GF-D8 (cell line): ENCODE results near the gene CNTNAP5.

Experiments used
- DNase-seq: peaks from one replicate; lab custom pipeline; 2025; lab: John Stamatoyannopoulos, UW

The CNTNAP5 gene

DNA sequence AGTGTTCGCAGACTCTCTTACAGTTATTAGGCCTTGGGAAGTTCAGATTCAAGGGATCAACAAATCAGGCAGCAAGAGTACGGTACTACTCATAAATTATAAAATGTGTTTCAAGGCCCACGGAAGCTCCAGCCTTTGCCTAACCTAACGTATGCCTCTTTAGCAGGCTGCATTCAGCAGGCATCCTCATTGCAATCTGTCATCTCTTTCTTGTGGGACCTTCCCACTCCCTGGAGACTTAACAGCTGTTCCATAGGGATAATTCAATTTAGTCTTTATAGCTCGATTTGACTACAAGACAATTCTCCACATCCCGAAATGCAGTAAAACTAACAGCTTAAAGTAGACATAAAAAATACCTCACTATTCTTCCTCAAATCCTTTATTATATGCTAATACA lies 453.7 kb downstream of the CNTNAP5 start:
- DNase-seq: no peak

DNA sequence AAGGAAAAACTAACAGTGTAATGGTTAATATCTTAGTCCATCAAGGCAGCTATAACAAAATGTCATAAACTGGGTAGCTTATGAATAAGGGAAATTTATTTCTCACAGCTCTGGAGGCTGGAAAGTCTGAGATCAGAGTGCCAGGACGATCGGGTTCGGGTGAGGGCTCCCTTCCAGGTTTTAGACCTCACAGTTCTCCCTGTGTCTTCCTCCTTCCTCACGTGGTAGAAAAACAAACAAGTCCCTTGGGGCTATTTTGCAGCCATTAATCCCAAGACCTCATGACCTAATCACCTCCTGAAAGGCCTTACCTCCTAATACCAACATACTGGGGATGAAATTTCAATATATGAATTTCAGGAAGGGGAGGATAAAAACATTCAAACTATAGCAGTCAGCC lies 455.9 kb downstream of the CNTNAP5 start:
- no peak for DNase-seq

GRCh38 chr2:124482044-124482443 lies 457.0 kb downstream of the CNTNAP5 start:
- no peak for DNase-seq

- DNase-seq: no peak
Measured at GRCh38 chr2:124482551-124482950, 457.5 kb downstream of the CNTNAP5 start.

DNA sequence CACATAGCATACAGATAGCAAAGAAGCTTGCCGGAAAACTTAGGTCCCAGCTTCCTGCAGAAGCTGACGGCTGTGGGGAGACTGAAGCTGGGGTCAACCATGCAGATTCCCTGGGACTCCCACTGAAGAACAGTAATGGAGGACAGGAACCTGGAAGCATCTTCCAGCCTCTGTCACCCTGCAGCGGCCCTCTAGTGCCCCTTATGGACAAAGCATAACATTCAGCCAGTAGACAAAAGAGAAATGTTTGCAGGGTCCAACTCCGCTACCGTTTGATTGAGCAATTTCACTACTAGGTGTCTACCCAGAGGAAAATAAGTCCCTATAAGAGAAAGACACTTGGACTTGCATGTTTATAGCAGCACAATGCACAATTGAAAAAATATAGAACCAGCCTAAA lies 460.6 kb downstream of the CNTNAP5 start:
- no peak for DNase-seq

DNA sequence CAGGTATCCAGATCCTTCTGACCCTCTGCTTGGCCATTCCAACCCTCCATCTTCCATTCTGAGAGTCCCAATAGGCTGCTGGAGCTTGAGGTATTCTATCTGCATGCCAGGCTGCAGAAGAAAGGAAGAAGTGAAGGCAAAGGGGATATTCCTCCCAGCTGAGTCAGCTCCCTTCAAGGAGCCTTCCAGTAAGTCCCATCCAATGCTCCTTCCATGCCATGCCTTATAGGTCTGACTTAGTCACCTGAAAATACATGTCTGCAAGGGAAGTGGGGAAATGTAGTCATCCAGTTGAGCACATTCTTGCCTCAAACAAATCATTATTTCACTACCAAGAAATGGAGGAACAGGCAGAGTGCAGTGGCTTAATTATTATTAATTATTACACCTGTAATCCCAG lies 464.6 kb downstream of the CNTNAP5 start:
- no peak for DNase-seq

GRCh38 chr2:124501575-124502152 lies 476.6 kb downstream of the CNTNAP5 start:
- no peak for DNase-seq

GRCh38 chr2:124514236-124514635 lies 489.1 kb downstream of the CNTNAP5 start:
- no peak for DNase-seq

GRCh38 chr2:124520953-124521352 lies 495.9 kb downstream of the CNTNAP5 start:
- DNase-seq: no peak

- DNase-seq: no peak
Measured at GRCh38 chr2:124523096-124523495, 498.0 kb downstream of the CNTNAP5 start.

- no peak for DNase-seq
Measured at GRCh38 chr2:124524155-124524915, 499.2 kb downstream of the CNTNAP5 start.

DNA sequence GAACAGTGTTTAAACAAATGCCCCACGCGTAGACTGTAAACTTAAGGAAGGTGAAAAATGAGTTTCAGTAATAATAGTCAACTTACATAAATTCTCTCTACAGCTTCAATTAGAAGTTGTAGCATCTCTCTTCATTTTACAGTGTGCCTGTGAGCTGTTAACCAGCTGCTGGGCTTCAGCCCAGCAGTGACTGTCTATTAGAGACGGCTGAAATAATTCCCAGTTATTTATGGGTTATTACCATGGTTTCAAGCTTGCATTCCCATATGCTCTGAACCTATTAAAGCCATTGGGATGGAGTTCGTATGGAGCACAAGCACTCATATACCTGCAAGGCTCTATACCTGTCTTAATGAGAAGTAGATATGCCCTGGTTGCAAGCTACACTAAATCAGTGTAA lies 501.1 kb downstream of the CNTNAP5 start:
- DNase-seq: no peak

DNA sequence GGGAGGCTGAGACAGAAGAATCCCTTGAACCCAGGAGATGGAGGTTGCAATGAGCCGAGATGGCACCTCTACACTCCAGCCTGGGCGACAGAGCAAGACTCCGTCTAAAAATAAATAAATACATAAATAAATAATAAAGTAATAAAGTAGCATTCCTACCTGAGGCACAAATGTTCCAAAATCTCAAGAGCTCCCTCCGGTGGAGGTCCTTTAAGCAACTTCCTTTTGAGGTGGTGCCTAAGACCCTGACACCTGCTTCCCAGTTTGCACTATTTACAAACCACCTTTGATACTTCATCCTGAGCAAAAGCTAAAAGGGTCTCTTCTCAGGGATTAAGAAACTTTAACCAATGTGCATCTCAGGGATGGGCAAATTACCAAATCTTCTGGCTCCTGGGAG lies 505.1 kb downstream of the CNTNAP5 start:
- no peak for DNase-seq

DNA sequence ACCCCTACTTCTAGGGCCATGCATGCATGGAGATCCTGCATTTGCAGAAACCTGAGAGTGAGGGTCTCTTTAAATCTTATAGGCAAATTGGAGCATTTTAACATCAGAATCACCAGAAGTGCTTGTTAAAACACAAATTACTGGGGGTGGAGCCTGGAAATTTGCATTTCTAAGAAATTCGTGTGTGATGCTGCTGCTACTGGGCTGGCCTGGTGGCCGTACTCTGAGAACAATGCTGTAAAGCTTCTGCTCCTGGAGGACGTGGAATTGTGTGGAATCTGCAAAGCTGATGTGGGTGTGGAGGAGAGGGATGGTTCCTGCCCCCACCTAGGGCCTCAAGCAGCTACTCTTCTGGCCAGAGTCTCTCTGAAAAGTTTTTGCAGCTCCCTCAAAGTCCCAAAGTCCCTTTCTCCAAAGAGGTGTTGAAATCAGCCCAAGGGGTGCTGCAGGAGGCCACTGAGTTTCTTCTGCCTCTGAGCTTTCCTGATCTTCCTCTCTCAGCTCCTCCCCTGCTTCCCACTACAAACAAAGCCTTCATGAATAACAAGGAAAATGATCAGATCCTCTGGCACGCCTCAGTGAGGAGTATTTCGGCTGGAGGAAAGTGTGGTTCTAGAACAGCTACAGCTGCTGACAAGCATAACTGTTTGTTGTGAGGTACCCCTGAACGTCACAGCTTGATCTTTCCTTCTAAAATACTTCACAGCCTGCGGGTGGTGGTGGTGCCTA lies 508.3 kb downstream of the CNTNAP5 start:
- no peak for DNase-seq

GRCh38 chr2:124534028-124534427 lies 508.9 kb downstream of the CNTNAP5 start:
- DNase-seq: no peak

DNA sequence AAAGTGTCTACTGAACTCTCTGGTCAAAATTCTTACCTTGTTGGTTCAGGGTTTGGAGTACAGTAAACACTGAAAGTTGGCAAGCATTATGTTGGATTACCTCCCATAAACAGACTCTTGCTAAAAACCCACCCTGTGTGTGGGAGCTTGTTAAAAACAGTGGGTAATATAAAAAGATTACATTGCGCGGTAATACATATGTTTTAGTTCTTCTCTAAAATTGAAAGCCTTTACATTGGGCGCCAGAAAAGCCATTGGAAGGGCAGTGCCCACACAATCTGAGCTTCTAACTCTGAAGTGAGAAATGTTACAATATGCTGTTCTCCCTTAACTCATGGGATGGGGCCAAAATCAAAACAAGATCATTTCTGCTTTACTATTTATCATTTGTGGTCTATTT lies 510.7 kb downstream of the CNTNAP5 start:
- DNase-seq: no peak

DNA sequence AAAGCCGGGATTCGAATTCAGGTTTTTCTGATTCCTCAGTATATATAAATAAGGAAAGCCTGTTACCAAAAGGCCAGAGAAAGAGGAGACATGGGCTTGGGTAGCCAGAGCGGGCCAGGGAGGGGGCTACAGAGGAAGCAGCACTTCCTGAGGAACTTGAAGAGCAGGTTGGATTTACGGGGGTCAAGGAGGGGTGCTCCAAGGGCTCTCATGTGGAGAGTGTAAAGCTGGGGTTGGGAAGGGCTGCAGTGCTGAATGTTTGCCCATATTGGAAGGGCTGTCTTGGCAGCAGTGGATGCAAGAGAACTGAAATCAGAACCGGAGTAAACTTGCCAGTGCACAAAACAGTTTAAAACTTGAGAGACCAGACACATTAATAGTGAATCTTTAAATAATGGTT lies 511.5 kb downstream of the CNTNAP5 start:
- DNase-seq: no peak

DNA sequence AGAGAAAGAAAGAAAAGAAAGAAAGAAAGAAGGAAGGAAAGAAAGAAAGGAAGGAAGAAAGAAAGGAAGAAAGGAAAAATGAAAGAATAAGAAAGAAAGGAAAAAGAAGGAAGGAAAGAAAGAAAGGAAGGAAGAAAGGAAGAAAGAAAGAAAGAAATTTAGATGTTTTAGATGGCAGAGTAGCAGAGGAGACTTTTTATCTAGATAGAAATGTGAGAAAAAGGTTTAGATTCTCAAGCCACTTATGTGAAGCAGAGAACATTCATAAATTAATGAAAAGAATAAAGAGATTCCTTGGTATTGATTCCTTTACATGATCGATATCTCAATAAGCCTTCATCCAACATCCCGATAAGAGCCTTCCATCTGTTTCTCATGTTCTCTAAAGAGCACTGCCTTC lies 513.5 kb downstream of the CNTNAP5 start:
- DNase-seq: no peak

GRCh38 chr2:124540805-124541204 lies 515.7 kb downstream of the CNTNAP5 start:
- DNase-seq: no peak

GRCh38 chr2:124542932-124543640 lies 518.0 kb downstream of the CNTNAP5 start:
- no peak for DNase-seq

- DNase-seq: no peak
Measured at GRCh38 chr2:124547700-124548099, 522.6 kb downstream of the CNTNAP5 start.

DNA sequence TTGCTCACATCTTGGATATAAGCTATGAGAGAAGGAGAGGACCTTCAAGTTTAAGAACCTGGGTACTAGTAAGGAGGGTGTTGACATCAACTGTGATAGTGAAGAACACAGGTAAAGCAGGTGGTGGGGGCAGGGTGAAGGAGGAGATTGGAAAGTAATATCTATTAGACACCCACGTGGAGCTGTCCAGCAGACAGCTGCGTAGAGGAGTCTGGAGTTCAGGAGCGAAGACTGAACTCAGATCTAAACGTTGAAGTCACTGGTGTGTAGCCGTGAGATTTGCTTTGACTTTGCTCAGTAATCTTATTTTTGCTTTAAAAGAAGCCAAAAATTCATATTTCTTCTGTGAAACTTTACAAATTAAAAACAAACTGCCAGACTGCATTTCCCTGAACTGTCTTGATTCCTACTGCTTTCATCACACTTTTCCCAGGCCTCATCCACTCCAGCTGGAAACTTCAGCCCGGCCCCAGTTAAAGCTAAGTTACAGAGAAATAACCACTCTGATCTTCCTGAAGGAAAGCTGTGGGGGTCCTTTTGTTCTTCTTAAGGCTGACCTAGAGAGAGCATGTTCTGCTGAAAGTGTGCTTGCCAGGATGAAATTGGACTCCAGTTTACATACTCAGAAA lies 533.3 kb downstream of the CNTNAP5 start:
- no peak for DNase-seq
